HG02870 (cell line): ENCODE measurements around the gene BCL2L1.

Source experiments
- ATAC-seq: cut with Tn5 transposase; IDR thresholded peaks from one replicate; pipeline ENCODE4 v1.9.1; 2021; ENCODE audit warnings: mild to moderate bottlenecking, moderate library complexity; ENCODE audit not compliant: unreplicated experiment

The BCL2L1 gene

GRCh38 chr20:31694842-31695593 lies 27.6 kb downstream of the BCL2L1 start:
- ATAC-seq, result no peak

DNA sequence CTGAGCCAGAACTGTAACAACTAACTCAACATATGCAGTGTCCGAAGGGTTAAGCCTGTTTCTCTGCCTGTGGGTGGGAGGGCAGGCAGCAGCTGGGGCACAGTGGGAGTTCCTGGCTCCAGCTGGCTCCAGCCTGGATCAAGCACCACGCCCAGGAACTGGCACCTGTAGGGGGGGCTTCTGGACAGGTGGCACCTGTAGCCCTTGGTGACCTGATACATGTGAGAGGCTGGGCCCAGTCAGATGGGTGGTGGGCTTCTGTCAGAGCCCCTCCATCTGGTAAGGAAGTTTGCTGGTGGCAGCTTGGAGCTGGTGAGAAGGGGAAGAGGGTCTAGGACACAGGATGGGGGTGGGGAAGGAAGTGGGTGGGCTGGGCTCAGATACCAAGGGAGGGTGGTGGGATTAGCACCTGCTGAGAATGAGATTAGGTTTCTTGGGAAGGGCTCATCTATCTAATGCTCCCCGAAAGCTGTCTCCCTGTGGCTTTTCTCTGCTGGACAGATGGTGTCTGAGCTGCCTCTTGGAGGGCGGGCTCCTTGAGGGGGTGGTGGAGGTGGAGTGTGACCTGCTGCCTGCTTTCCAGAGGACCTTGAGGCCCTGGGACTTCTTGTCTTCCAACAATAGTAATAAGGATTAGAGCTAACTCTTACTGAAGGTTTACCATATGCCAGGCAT lies 28.5 kb downstream of the BCL2L1 start:
- no peak for ATAC-seq

DNA sequence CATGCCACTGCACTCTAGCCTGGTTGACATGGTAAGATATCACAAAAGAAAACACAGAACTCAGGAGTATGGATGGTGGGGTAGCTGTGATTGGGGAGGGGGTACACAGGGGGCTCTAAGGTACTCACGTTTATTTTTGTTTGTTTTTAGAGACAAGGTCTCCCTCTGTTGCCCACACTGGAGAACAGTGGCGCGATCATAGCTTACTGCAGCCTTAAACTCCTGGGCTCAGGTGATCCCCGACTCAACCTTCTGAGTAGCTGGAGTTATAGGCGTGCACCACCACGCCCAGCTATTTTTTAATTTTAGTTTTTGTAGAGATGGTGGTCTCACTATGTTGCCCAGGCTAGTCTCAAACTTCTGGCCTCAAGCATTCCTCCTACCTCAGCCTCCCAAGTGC lies 29.3 kb downstream of the BCL2L1 start:
- no peak for ATAC-seq

GRCh38 chr20:31691646-31692275 lies 30.9 kb downstream of the BCL2L1 start:
- no peak for ATAC-seq

DNA sequence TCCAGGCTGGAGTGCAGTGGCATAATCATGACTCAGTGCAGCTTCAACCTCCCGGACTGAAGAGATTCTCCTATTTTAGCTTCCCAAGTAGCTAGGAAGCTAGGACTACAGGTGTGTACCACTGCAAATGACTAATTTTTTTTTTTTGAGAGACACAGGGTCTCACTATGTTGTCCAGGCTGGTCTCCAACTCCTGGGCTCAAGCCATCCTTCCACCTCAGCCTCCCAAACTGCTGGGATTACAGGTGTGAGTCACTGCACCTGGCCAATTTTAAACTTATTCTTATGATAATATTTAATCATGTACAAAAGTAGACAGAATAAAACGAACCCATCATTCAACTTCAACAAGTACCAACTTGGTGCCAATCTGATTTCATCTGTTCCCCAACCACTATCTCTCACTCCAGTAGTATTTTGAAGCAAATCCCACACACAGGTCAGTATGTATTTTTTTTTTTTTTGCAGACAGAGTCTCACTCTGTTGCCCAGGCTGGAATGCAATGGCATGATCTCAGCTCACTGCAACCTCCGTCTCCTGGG lies 32.5 kb downstream of the BCL2L1 start:
- ATAC-seq, result no peak

DNA sequence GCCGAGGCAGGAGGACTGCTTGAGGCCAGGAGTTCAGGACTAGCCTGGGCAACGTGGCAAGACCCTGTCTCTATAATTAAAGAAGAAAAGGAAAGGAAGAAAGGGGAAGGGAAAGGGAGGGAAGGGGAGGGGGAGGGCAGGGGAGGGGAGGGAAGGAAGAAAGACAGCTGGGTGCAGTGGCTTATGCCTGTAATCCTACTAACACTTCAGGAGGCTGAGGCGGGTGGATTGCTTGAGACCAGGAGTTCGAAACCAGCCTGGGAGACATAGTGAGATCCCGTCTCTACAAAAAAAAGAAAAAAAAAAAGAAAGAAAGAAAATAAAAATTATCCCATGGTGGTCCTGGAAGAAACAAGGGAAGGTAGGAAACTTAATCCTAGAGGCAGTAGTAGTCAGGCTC lies 33.5 kb downstream of the BCL2L1 start:
- no peak for ATAC-seq

GRCh38 chr20:31687777-31688176 lies 34.9 kb downstream of the BCL2L1 start:
- no peak for ATAC-seq

DNA sequence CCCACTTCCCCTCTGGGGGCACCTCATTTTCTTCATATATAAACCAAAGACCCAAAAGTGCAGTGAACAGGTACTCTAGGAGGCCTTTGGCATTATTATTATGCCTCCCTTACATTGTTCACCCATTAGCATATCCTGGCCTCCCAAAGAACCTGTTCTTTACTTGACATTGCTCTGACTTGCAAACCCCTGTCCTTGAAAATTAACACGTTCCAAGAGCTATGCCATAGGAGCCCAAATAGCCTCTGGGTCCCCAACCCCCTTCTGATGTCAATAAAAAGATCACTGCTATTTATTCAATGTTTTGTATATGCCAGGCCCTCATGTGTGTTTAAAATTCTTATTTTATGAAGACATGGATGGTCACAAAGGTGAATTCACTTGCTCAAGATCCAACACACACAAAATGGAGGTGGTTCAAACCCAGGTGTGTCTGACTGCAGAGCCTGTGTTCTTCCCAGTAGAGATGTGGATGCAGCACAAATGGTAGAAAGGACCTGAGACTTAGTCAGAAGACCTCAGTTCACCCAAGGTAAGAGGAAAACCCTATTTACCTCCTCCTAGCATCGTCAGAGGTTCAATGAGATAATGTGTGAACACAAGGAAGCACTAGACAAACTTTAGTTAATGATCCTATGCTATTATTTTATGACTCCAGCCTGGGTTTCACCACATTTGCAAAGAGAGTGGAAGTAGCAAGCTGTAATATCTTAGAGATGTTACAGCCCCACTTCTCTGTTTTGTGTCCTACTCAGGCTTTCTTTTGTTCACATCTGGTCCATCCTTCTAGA lies 36.6 kb downstream of the BCL2L1 start:
- no peak for ATAC-seq

GRCh38 chr20:31684153-31685015 lies 38.3 kb downstream of the BCL2L1 start:
- ATAC-seq, result no peak

DNA sequence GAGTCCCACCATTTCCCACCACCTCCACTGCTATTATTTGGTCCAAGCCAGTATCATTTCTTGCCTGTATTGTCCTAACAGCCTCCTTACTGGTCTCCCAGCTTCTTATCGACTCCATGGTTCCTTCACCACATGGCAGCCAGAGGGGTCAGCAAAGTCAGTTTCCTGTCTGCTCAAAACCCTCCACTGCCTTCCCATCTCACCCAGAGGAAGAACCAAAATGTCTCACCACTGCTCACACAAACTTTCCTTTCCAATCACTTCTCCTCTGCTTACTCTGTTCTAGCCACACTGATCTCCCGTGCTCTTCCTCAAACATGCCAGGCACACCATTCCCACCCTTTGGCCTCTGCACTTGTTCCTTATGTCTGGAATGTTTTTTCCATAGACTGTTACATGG lies 39.7 kb downstream of the BCL2L1 start:
- no peak for ATAC-seq

DNA sequence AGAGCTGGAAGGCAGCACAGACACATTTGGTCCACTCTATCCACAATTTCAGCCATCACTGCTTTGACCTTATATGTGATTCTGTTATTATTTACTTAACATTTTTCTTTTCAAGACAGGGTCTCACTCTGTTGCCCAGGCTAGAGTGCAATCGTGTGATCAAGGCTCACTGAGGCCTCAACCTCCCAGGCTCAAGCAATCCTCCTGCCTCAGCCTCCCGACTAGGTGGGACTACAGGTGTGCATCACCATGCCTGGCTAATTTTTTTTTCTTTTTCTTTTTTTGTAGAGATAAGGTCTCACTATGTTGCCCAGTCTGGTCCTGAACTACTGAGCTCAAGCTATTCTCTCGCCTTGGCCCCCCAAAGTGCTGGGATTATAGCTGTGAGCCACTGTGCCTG lies 40.3 kb downstream of the BCL2L1 start:
- no peak for ATAC-seq

- ATAC-seq, result no peak
These were observed 40.9 kb downstream of the BCL2L1 start for GRCh38 chr20:31681769-31682168.

DNA sequence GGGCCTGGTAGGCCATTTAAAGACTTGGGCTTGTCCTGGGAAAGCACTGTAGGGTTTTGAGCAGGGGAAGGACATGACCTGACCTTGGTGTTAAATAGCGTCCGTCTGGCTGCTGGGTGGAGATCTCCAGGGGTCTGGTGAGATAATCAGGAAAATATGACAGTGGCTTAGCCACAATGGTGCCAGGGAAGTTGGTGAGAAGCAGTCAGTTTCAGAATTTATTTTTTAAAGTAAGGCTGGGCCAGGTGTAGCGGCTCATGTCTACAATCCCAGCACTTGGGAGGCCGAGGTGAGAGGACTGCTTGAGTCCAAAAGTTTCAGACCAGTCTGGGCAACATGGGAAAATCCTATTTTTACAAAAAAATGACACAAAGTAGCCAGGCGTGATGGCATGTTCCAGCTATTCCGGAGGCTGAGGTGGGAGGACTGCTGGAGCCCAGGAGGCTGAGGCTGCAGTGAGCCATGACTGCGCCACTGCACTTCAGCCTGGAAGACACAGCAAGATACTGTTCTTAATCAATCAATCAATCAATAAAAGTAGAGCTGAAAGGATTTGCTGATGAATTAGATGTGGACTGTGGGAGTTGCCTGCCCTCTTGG lies 41.4 kb downstream of the BCL2L1 start:
- ATAC-seq, result no peak

DNA sequence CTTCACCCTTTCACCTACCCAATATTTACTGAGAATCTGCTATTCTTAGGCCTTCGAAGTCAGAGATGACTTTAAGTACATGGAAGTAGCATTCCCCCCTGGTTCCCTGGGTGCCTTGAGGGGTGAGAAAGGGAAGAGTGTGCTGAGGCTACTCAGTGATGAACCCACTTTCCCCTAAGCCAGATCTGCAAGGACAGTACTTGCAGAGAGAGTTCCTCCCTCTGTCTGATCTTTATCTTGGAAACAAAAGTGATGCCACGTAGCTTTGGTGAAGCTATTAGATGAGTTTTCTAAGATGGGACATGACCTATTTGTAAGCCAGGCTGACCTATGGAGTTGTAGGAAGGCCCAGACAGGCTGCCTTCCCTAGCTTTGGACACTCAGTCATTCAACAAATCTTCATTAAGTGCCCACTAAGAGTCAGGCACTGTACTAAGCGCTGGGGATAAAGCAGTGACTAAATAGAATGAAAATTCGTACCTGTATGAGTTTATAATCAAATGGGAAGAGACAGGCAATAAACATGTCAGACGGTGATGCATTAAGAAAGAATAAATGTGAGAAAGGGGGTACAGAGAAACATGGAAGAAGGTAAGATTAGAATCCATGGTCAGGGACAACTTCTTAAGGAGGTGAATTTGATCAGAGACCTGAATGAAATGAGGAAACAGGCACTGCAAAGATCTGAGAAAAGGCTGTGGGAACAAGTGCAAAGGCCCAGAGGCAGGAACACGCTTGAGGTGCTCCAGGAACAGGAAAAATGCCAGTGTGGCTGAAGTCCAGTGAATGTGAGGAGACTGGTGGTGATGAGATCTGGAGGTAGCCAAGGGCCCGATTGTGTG lies 42.2 kb downstream of the BCL2L1 start:
- ATAC-seq, result no peak

- ATAC-seq, result no peak
These were observed 43.0 kb downstream of the BCL2L1 start for GRCh38 chr20:31679357-31680285.

GRCh38 chr20:31678389-31679356 lies 44.0 kb downstream of the BCL2L1 start:
- ATAC-seq, result no peak
